ENCODE data around the gene AGBL1.

GRCh38 chr15:86903642-86904421 is 824.2 kb downstream of the AGBL1 start:
- TF ChIP-seq CTCF (conservative IDR thresholded peaks at IDR 0.05 in 1 of 2, IDR thresholded peaks at IDR 0.05 in 1 of 2; ENCODE audit: extremely low read depth in 1 of 2, insufficient read depth in 1 of 2, low read depth in 1 of 2, low read length in 2 of 2) (no peak), EZH2 (IDR thresholded peaks at IDR 0.05; ENCODE audit: borderline replicate concordance, low read length) (no peak)
